Activated T-cell treated with anti-CD3 and anti-CD28 coated beads for 1 hour (primary cell): ENCODE measurements around the gene MYH10.

Experiments used
- DNase-seq: peaks from one replicate; pipeline ENCODE4 v3.0.0-alpha.2; 2020; ENCODE audit warnings: low read depth

MYH10 gene

DNA sequence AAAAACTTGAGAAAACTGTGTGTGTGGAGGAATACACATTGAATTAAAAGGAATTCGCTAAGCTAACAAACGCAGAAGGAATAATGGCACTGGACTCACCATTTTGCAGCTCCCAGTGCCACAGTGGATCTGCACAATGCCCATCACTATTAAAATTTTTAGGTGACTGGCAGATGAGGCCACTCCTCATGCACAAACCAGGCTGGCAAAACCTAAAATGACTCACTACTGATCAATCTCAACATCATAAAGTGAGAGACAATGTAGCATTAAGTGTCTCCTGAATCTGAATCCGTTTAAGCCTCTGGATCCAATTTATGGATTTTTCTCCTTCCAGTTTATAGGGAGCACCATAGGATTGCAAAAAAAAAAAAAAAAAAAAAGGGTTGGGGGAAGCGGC, 20.6 kb downstream of the MYH10 start:
- no peak for DNase-seq

DNA sequence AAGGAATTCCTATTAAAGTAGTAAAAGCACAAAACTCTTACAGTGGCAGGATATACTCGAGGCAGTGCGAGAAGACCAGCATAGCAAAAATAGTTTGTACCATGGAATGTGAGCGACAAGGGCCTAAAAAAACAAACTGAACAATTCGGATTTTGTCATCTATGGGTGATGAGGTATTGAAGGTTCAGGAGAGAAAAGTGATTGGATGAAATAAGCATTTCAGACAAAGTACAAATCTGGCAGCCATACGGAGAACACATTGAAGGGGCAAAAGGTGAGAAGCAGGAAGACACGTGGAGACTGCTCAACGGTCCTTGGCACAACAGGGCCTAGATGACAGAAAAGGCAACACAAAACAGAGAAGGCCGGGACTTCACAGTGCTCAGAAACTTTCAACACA, 22.5 kb downstream of the MYH10 start:
- DNase-seq: no peak

DNA sequence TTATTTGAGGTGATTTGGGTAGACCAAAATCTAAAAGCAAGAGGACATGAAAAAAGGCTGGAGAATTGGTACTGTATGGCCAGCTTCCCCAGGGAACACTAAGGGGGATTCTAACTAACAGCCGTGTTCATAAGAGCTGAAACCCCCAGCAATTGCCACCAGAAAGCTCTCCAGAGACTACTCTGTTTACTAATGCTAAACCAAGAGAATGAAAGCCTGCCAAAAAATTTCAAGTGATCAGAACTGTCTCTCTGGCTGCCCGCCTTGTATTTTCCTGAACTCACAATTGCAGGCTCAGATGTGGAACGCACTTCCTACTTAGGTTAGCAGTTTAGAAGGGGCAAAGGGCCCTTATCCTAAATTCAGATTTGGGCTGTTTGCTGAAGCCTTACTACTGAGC, 24.1 kb downstream of the MYH10 start:
- no peak for DNase-seq

DNA sequence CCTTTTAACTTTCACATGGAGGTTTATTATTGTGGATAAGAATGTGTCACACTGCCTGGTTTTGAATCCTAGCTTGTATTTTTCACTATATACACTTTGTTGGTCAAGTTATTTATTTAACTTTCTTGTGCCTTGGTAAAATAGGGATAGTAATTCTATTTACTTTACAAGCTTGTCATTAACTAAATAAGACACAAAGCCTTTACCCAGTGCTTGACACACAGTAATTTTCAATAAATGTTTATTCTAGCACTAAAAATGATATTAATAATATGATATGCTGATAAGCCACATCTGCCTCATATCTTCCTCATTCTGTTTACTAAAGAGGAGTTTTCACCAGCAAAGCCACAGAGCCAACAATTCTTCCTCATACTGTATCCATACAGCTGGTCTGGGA, 27.8 kb downstream of the MYH10 start:
- no peak for DNase-seq

DNA sequence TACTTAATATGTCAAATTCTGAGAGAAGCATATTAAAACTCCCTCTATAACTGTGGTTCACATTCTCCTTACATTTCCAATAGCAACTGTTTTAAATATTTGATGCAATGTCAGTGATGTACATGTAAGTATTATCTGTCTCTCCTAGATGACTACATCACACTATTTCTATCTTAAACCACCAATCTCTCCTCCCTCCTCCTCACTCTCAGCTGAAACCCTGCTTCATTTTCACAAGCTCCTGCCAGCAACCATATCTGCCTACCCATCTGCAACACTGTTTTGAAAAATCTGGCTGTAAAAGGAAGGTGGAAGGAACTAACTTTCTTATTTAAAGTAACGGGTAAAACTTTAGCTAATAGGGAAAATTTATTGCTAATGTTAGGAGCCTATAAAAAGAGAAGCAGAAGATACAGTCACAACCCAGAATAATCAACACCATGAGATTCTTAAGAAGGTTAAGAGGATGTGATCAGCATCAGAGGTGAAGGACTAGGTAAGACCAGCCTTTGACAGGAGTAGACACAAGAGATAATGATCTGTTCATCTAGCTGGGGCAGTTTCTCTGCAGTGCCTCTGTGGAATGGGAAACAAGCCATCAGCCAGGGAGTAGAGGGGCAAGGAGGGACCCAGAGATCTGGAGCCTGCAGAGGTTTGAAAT, 31.0 kb downstream of the MYH10 start:
- no peak for DNase-seq

DNA sequence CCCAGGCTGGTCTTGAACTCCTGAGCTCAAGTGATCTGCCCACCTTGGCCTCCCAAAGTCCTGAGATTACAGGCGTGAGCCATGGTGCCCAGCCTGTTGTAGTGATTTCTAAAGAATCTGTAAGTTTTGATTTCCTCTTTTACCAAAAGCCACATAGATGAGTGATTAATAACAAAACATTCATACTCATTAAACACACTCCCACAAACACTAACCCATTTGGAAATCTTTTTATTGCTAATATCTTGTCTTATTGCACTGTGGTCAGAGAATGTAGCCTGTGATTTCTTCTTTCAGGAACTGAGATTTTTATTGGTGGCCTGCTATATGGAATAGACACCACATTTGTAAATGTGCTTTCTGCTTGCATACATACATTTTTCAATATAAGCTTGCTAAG, 31.6 kb downstream of the MYH10 start:
- DNase-seq: no peak

DNA sequence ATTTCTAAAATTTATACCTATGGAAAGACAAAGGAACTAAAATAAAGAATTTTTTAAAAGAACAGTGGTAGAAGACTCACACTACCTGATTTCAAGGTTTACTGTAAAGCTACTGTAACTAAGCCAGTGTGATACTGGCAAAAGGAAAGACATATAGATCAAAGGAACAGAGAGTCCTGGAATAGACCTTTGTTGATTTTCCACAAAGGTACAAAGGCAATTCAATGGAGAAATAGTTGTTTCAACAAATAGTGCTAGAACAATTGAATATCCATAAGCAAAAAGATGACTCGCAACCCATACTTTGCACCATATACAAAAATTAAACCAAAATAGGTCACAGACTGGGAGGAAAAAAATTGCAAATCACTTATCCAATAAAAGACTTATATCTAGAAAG, 36.7 kb downstream of the MYH10 start:
- DNase-seq: no peak

DNA sequence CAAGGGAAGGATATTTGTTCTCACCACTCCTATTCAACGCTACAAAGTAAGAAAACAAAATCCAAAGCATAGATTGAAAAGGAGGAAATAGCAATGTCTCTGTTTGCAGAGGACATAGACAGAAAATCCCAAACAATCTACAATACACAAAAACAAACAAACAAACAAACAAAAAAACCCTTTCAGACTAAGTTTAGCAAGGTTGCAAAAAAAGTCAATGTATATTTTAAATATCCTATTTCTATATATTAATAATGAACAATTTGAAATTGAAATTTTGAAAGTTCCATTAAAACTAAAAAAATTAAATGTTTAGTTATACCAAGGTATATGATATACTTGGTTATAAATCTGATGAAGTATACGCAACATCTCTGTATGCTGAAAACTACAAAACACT, 37.2 kb downstream of the MYH10 start:
- no peak for DNase-seq

DNA sequence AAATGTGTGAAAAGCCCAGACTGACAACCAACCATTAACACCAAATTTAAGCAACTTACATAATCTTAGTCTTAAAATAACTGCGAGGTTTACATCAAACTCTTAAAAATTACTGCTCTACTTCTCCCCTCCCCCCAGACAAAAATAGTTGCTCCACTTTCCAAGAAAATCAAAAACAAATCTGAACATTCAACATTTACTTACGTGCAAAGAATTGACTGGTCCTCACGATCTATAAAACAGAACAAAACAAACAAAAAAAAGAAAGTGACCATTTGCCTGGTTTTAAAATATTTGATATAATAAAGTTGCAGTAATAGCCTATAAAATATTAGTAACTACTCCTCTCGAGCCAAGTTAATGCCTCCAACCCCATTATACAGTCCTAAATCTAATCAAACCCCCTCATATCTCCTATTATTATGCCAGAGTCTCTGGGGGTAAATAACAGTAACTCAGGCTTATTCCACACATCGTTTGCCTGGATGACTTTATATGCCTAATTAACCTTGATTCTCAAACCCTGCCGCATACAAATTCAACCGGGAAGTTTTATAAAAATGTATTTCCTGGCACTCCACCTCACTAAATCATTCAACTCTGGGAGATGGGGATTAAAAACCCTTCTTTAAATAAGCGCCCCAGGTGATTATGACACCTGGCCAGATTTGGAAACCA, 41.5 kb downstream of the MYH10 start:
- DNase-seq: no peak

DNA sequence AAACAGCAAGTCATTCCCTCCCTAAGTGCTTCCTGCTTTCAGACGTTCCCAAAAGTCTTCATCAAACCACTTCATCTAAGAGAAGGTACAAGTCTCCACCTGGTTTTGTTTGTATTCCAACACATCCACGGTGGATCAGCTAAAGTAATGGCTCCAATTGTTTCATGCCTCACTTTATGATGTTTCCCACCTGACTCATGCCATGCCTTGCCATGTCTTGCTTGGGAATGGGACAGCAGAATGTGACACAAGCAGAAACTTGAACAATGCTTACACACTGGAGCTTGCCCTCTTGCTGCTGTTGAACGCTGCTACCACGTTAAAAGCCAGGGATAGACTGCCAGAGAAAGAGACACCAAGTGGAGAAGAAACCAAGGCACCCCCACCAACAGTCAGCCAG, 43.8 kb downstream of the MYH10 start:
- DNase-seq: no peak

DNA sequence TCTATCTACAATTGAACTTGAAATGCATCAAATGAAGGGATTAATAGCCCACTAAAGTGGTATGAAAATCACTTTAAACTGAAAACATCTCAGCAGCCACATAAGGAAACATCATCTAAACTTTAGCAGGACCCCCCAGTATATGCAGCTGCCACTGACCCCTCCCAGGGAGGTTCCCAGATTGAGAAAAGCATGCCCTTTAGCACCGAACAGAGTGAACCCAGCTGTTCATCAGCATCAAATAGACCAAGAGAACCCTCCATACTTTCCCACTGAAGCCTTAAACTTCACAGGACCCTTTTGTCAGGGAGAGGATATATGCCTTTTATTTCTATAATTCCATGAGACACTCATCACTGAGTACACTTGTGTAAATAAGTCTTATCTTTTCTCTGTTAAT, 44.6 kb downstream of the MYH10 start:
- no peak for DNase-seq

DNA sequence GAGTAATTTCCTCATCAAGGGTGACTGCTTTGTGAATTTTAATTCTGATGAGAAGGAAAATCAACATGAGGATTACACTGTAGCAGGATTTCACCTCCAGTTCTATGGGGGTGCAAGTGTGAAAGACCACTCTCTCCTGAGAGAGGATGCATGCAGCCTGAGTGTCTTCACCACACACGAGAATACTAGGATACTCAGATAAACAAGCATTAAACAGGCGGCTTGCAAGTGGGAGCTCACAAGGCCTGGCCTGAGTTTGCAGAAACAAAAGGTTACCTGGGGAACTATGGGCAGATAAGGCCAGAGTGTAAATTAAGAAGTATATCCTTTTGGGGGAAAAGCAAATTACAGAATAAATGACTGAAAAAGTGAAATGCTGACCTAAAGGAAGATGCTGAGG, 46.6 kb downstream of the MYH10 start:
- DNase-seq: no peak

DNA sequence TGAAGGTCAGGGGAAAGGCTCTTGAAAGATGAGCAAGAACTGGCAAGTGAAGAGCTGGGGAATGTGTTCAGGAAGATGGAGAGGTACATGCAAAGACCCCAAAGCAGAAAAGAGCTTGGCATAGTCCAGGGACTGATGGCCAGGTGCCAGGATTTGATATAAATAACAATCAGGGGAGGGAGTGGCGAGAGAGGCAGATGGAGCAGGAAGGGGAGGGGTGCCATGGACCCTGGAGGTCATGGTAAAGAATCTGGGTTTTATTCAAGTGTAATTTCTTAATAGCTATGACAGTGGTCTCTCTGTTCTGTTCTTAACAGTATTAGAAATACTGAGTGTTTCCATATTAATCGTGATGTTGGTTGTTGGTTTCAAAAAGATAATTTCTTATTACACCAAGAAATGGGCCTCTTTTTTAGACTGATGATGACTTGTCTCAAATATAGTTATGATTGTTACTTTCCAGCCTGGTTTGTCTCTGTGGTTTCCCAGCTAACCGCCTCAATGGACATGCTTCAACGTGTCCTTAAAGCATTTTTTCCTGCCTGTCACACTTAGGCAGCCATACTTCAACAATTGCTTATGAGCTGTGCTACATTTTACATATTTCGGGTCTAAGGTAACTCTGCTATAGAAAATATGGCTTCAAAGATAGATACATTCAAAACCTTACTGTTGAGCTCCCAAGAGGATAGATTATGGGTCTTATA, 49.4 kb downstream of the MYH10 start:
- DNase-seq: no peak

DNA sequence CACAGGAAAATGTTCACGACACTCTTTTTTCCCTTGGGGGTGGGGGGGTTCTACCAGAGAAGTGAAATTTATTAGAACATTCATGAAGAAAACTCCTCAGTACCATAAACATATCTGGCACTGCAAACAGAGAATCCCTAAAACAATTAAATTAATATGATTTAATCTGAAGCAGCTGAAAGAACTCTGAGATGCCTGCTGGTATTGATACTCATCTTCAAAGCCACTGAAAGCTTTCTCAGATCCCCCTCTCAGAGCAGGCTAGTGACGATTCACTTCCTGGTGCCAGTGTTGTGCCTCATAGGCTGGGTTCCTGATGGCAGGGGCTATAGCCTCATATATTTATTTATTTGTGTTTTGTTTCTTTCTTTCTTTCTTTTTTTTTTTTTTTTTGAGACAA, 52.7 kb downstream of the MYH10 start:
- no peak for DNase-seq

DNA sequence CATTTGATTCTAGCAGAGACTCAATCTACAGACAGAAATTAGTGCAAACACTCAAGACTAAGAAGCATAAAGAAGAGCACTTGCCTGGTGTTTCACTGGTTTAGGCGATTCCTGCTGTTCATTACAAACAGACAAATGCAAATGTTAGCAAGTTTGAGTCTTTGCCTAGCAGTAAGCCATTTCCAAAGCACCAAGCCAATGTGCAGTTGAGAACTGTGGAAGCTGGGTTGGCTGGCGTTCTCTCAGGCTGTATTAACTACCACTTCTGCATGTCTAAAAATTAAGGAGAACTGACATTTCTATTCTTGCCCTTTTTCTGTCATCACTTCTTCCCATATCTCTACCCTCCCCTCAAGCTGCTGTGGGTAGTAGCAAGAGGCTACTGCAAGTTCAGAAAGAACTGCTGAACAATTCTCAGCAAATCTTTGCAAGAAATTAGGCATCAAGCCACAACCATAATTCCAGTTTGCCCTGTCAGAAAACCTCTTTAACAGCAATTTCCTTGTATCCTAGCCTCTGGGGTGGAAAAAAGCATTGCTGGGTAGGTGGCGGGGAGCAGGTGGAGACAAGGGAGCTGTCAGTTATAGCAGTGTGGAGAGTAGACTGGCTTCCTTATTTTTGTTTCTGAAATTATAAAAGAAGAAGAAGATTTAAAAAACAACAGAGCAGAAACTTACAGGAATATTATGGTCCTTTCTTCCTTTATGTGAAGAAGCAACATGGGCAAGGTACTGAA, 53.8 kb downstream of the MYH10 start:
- no peak for DNase-seq

DNA sequence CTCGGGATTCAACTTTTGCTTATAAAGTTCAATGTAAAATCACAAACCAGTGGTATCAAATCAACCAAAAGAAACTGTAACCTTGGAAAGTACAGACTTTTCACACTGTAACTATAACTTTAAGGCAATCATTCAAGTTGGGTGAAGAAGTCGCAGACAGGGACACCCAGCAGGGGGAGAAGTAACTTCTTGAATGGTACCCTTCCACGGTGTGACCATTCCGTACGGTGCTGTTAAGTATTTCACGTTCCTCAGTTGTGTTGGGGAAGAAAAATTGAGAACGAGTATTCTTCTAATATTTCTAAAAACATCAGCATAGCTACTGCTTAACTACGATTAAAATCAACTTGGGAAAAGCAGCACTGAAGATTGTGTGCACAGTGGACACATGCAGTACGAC, 55.8 kb downstream of the MYH10 start:
- DNase-seq: no peak

DNA sequence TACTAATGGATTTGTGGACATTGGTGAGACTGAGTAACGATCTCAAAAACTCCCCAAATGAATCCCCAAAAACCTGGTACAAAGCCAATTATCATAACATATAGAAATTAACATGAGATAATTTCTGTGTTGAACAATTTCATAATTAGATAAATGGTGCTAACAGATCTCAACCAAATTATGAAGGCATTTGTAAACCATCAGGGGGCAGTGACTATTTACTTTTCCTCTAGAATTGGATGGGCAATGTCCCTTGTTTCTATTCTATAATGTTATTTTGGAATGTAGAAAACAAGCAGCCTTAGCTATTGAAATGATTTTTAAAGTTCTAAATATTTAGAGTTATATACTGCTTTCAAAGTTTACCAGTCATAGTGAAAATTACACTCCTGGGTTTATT, 57.8 kb downstream of the MYH10 start:
- DNase-seq: no peak

DNA sequence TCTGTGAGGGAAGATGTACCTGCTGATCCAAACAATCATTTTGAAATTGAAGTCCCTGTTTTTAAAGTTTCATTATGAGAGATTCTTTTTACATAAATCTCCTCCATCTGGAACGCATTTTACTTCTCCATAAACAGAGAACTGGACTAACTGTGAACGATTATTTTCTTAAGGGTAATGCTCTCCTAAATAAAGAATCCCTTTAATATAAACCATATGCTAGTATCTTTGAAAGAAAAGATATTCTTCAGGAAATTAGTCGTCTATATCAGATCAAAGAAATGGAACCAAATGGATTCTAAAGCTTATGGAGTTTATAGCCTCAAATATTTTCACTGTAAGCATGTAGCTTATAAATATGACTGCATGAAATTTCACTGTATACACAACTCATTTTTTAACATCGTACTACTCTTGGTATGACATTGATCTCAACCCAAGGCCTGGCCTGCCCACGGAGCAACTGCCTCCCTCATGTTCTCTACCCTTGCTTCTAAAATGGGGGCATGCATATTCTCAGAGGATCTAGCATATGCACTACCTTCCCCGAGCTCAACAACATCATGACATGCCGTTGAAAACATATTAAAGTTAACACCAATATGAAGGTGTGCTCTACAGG, 66.4 kb downstream of the MYH10 start:
- no peak for DNase-seq

DNA sequence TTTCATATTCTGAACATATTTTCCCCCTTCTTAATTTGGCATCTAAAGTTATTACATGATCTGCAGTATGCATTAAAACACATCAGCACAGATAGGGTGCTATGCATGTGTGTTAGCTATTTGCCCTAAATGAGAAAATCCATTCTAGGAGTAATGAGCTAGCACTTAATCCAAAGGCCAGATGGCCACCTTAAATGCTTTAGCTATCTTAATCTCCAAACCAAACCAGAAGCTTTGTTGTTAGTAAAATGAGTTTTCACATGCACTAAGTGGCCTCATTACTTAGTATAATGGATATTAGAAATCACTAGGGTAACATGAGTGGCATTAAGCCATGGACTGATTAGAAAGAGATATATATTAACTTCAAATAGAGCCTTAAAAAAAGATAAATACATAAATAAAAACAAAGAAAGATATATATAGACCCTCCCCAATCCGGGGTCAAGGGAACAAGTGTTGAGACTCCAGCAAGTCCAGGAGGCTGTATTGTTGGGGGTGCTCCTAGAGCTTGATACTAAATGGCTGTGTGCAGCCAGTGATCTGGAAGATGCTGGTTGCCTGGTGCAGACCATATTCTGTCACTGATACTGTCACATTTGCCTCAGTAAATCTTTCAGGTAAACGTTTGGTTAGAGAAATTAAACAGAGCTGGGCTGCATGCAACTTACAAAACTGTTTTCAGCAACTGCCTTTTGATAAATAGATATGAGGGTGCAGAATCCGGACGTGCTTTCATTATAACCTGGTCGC, 67.3 kb downstream of the MYH10 start:
- no peak for DNase-seq

DNA sequence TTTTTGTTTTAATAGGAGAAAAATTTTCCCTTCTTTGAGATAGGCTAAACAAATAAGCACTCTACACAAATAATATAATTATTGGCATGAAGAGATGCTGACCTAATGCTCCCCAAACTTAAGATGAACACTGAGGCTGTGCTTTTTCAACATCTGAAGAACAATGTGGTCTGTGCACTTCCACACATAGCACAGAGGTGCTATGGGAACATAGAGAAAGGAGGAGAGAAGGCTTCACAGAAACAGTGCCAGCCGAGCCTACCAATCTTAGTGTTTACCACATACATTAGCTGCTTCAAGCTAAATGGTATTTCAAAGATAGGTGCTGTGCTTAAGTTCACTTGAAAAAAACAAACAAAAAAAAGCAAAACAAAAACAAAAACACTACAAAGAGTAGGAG, 72.4 kb downstream of the MYH10 start:
- DNase-seq: no peak

DNA sequence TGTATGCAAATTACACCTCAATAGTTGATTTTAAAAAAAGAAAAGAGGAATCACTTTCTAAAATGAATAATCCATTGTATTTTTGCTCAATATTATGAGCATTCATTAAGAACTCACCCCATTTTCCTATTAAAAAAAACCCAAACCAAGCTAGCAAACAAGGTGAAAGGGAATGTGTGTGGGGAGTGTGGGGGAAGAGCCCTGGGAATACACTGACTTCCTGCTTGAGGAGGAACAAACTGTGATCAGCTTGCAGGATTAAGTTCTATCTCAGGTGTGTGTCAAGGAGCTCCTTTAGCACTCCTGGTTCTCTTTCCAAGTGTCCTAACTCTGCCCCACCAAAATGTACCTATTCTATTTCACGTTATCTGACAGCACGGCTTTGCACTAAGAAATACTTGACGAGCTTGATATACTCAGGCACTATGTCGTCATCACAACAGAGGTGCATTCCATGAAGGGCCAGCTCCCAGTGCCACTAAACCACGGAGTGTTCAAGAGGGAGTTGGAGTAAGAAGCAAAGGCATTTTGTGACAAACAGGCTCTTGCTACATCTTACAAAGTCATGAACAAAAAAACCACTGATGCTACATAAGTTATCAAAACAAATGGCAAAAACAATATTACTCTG, 73.2 kb downstream of the MYH10 start:
- no peak for DNase-seq
